ENCODE measurements around the gene ZCWPW1.

DNA sequence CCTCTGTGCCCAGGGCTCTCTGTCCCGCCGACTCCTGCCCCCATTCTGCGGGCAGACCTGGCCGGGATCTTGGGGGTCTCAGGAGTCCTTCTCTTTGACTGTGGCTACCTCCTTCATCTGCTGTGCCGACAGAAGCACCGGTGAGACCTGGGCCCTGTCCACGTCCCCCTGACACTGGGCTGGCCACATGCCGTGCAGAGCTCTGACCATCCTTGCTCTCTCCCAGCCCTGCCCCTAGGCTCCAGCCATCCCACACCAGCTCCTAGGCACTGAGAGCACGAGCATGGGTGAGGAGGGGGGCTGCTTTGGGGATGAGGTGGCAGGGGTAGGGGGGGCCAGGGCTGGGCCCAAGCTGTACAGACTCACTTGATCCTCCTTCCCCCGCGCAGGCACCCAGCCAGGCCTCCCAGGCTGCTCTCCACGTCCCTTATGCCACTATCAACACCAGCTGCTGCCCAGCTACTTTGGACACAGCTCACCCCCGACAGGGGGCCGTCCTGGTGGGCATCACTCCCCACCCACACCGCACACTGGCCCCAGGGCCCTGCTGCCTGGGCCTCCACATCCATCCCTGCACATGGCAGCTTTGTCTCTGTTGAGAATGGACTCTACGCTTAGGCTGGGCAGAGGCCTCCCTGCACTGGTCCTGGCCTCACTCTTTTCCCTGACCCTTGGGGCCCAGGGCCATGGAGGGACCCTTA, 75.4 kb downstream of the ZCWPW1 start:
- TF ChIP-seq, protein P1, sequence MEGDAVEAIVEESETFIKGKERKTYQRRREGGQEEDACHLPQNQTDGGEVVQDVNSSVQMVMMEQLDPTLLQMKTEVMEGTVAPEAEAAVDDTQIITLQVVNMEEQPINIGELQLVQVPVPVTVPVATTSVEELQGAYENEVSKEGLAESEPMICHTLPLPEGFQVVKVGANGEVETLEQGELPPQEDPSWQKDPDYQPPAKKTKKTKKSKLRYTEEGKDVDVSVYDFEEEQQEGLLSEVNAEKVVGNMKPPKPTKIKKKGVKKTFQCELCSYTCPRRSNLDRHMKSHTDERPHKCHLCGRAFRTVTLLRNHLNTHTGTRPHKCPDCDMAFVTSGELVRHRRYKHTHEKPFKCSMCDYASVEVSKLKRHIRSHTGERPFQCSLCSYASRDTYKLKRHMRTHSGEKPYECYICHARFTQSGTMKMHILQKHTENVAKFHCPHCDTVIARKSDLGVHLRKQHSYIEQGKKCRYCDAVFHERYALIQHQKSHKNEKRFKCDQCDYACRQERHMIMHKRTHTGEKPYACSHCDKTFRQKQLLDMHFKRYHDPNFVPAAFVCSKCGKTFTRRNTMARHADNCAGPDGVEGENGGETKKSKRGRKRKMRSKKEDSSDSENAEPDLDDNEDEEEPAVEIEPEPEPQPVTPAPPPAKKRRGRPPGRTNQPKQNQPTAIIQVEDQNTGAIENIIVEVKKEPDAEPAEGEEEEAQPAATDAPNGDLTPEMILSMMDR (IDR thresholded peaks at IDR 0.05; ENCODE audit: low read length): no peak
- no peak for TF ChIP-seq EZH2 (IDR thresholded peaks at IDR 0.05; ENCODE audit: borderline replicate concordance, low read length)
